SH-SY5Y (cell line): ENCODE results near the gene CFAP77.

Experiments used
- GATA2 ChIP-seq: IDR thresholded peaks from 2 replicates; pipeline ENCODE4 v1.6.1; 2011; ENCODE audit warnings: mild to moderate bottlenecking, low read depth, low read length
- GATA3 ChIP-seq: IDR thresholded peaks from 2 replicates; pipeline ENCODE4 v1.6.1; 2011; ENCODE audit warnings: low read depth, mild to moderate bottlenecking, low read length, moderate library complexity

DNA sequence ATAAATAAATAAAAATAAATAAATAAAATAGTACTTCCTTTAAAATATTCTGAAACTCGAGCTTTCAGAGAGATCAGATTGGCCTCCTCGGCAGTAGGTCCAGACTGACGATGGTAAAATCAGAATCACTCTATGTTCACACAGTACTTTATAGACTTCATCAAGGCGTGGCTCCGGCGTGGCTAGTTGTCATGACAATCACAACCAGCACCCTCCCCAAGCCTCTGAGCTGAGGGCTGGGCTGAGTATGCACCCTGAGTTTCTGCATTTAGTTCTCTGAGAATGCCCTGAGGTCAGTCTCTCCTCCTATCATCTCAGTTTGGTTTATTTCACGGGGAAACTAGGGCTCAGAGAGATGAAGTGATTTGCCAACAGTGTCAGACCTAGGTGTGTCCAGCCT lies 129.1 kb downstream of the CFAP77 start:
- TF ChIP-seq GATA3 (no peak), GATA2 (no peak)
